ENCODE measurements around the gene OR2T29. TPM values are rescaled to one million over a fixed set of nuclear protein-coding genes. Genes with fewer than 3 reads are reported as not detected.

Gene OR2T29
- total and polyA plus RNA-seq, 10 of the 15 experiments (the other 5 are each of a cell fraction or from before 2014, with no cell fraction given), result 0.22 to 10.2 (median 1.4) TPM

DNA sequence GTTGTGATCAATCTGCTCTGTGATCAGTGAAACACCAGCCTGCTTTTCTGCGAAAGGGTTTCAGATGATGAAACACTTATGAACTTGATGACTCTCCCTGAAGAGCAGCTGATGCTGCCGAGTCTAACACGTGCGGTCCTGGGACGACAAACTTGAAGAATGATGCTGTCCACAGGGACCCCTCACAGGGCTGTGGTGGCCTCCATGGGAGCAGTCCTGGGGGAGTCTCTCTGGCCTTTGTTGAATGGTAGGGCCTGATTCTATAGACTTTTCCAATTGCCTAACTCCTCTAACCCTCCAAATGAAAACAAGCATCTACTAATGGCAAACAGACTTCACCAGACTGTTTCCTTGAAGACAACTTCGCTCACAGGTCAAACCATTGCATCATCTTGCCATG is 35.0 kb upstream of the OR2T29 start, which contains the start of gene OR2T10 (continued):
- TF ChIP-seq E2F4 (IDR thresholded peaks at IDR 0.05; ENCODE audit: low read depth, low read length), result no peak
- TF ChIP-seq, protein P1, sequence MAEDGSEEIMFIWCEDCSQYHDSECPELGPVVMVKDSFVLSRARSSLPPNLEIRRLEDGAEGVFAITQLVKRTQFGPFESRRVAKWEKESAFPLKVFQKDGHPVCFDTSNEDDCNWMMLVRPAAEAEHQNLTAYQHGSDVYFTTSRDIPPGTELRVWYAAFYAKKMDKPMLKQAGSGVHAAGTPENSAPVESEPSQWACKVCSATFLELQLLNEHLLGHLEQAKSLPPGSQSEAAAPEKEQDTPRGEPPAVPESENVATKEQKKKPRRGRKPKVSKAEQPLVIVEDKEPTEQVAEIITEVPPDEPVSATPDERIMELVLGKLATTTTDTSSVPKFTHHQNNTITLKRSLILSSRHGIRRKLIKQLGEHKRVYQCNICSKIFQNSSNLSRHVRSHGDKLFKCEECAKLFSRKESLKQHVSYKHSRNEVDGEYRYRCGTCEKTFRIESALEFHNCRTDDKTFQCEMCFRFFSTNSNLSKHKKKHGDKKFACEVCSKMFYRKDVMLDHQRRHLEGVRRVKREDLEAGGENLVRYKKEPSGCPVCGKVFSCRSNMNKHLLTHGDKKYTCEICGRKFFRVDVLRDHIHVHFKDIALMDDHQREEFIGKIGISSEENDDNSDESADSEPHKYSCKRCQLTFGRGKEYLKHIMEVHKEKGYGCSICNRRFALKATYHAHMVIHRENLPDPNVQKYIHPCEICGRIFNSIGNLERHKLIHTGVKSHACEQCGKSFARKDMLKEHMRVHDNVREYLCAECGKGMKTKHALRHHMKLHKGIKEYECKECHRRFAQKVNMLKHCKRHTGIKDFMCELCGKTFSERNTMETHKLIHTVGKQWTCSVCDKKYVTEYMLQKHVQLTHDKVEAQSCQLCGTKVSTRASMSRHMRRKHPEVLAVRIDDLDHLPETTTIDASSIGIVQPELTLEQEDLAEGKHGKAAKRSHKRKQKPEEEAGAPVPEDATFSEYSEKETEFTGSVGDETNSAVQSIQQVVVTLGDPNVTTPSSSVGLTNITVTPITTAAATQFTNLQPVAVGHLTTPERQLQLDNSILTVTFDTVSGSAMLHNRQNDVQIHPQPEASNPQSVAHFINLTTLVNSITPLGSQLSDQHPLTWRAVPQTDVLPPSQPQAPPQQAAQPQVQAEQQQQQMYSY (CRISPR knock-in tag; IDR thresholded peaks at IDR 0.05), result no peak

DNA sequence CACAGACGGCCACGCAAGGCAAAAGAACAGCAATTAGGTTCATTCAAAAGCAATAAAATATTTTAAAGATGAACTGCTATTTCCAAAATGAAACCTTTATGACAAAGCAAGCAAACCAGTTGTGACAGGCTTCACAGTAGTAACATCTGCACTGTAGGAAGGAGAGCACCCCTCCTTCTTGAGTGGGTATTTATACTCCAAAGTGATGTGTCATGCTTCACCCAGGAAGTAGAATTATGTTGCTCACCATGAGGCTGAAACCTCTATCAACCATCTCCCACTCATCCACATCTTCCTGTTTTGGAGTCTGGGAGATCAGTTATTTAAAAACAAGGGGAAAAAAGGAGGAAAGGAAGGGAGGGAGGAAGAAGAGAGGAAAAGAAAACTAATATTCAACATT is 34.0 kb upstream of the OR2T29 start:
- CTCF ChIA-PET, result no interaction called here
- POLR2A ChIA-PET, result no interaction called here
- Histone ChIP-seq H3K27me3 (replicated peaks in 1 of 2; ENCODE audit: control insufficient read depth in 2 of 2, insufficient read depth in 2 of 2, low read length in 1 of 2) (no peaks in the 10 kb centered on the region), H3K9me3 (replicated peaks; ENCODE audit: control insufficient read depth, insufficient read depth, low read length) (no peaks in the 10 kb centered on the region), H4K20me1 (ENCODE audit: control insufficient read depth, insufficient read depth) (no peaks in the 10 kb centered on the region), H3K4me1 (ENCODE audit: control insufficient read depth, insufficient read depth, low read length) (no peaks in the 10 kb centered on the region), H3K36me3 (ENCODE audit: control insufficient read depth in 2 of 2, insufficient read depth in 2 of 2, low read length in 1 of 2) (no peaks in the 10 kb centered on the region), H3K4me3 (no peak overlapping the region), H2AFZ (ENCODE audit: control insufficient read depth, low read depth, low read length) (no peak overlapping the region), H3K4me2 (ENCODE audit: control insufficient read depth, insufficient read depth) (no peak overlapping the region), H3K9ac (ENCODE audit: control insufficient read depth, insufficient read depth, low read length) (no peak overlapping the region), H3K79me2 (ENCODE audit: control insufficient read depth, insufficient read depth, low read length) (no peaks in the 10 kb centered on the region), H3K27ac (ENCODE audit: control insufficient read depth, insufficient read depth) (no peak overlapping the region)
- SMC1A ChIA-PET (ENCODE audit: uncharacterized antibody, unreplicated experiment), result no interaction called here
- no CpG with 5 or more reads among the region's 2 CpGs for WGBS (ENCODE audit: insufficient coverage, insufficient replicate concordance, low lambda C conversion rate, missing lambda C conversion rate)
- DNase-seq (ENCODE audit: low read depth, low spot score) (no peak), FAIRE-seq (no peak), ATAC-seq (no peak)
- TF ChIP-seq ZNF207 (IDR thresholded peaks at IDR 0.05; ENCODE audit: borderline replicate concordance), result no peak
- no peak for TF ChIP-seq STAT3 (IDR thresholded peaks at IDR 0.05; ENCODE audit: low read depth, low read length)
- no peak for TF ChIP-seq LARP7 (IDR thresholded peaks at IDR 0.05)
- TF ChIP-seq EP300 (IDR thresholded peaks at IDR 0.05; ENCODE audit: borderline replicate concordance in 1 of 2, control insufficient read depth in 1 of 2, low read depth in 2 of 2, low read length in 2 of 2), result no peak
- no peak for TF ChIP-seq RUNX3 (IDR thresholded peaks at IDR 0.05; ENCODE audit: low read length)
- TF ChIP-seq IRF4 (IDR thresholded peaks at IDR 0.05; ENCODE audit: low read depth, low read length), result no peak
- TF ChIP-seq EGR1 (IDR thresholded peaks at IDR 0.05; ENCODE audit: borderline replicate concordance in 1 of 2, low read depth in 2 of 2, low read length in 2 of 2), result no peak
- no peak for TF ChIP-seq ZNF274 (IDR thresholded peaks at IDR 0.05; ENCODE audit: insufficient read depth, insufficient read length)
- TF ChIP-seq KDM1A (IDR thresholded peaks at IDR 0.05; ENCODE audit: borderline replicate concordance), result no peak
- TF ChIP-seq EED (IDR thresholded peaks at IDR 0.05; ENCODE audit: low read depth), result no peak
- no peak for TF ChIP-seq JUND (IDR thresholded peaks at IDR 0.05; ENCODE audit: low read depth, low read length)
- TF ChIP-seq, protein P2, sequence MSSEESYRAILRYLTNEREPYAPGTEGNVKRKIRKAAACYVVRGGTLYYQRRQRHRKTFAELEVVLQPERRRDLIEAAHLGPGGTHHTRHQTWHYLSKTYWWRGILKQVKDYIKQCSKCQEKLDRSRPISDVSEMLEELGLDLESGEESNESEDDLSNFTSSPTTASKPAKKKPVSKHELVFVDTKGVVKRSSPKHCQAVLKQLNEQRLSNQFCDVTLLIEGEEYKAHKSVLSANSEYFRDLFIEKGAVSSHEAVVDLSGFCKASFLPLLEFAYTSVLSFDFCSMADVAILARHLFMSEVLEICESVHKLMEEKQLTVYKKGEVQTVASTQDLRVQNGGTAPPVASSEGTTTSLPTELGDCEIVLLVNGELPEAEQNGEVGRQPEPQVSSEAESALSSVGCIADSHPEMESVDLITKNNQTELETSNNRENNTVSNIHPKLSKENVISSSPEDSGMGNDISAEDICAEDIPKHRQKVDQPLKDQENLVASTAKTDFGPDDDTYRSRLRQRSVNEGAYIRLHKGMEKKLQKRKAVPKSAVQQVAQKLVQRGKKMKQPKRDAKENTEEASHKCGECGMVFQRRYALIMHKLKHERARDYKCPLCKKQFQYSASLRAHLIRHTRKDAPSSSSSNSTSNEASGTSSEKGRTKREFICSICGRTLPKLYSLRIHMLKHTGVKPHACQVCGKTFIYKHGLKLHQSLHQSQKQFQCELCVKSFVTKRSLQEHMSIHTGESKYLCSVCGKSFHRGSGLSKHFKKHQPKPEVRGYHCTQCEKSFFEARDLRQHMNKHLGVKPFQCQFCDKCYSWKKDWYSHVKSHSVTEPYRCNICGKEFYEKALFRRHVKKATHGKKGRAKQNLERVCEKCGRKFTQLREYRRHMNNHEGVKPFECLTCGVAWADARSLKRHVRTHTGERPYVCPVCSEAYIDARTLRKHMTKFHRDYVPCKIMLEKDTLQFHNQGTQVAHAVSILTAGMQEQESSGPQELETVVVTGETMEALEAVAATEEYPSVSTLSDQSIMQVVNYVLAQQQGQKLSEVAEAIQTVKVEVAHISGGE (CRISPR knock-in tag; IDR thresholded peaks at IDR 0.05), result no peak
- no peak for TF ChIP-seq CBX3 (IDR thresholded peaks at IDR 0.05; ENCODE audit: borderline replicate concordance, low read depth)
- RAD21 ChIA-PET (ENCODE audit: unreplicated experiment), result no interaction called here
- intact Hi-C loops (cut with micrococcal nuclease; ENCODE audit: unreplicated experiment) (no loop called here), in situ Hi-C loops (cut with MboI) (no loop called here)
- no TSS peak for BruUV-seq (replicated peaks)
